Naive thymus-derived CD4-positive, alpha-beta T cell (primary cell): Measurements from ENCODE around the gene AVEN. TPM values are rescaled to one million over a fixed set of nuclear protein-coding genes. Genes with fewer than 3 reads are reported as not detected.
A peak's percentile ranks its signal among the peaks of the same experiment; 100 is the strongest.

Source experiments
- ATAC-seq: fragments of 150-1000 bp; cut with Tn5 transposase; 2 replicates; pipeline ENCODE4 v1.10.0; 2021; ENCODE audit warnings: mild to moderate bottlenecking, moderate library complexity
- CTCF ChIA-PET: fragments of 350-600 bp; sonication (Branson Sonifier 250); formaldehyde crosslinking; loops from one replicate; lab custom pipeline; 2021; ENCODE audit warnings: antibody characterized with exemption; lab: Charles Lee
- POLR2A ChIA-PET: fragments of 350-600 bp; sonication (Branson Sonifier 250); formaldehyde crosslinking; loops from one replicate; lab custom pipeline; 2021; ENCODE audit warnings: antibody characterized with exemption, inconsistent platforms; lab: Charles Lee
- DNase-seq, 9 donors: peaks; one replicate each; pipeline versions ENCODE4 v3.0.0 to v3.0.0-alpha.2; 2020 to 2022; ENCODE audit warnings: mixed read lengths in 1 of 9
- H3K27ac ChIP-seq: one replicate; pipeline ENCODE4 v1.7.0; 2013; ENCODE audit warnings: mild to moderate bottlenecking, low read depth, low read length, moderate library complexity
- H3K27me3 ChIP-seq, 2 donors: one replicate each; pipeline ENCODE4 v1.7.0; 2013; ENCODE audit warnings: low read length in 2 of 2, mild to moderate bottlenecking in 2 of 2, moderate library complexity in 2 of 2; ENCODE audit not compliant: control insufficient read depth in 2 of 2, insufficient read depth in 2 of 2
- H3K36me3 ChIP-seq, 3 experiments: 1 replicate in 2 of 3; 2 replicates in 1 of 3; pipeline ENCODE4 v1.7.0; 2013; ENCODE audit warnings: low read length in 3 of 3, mild to moderate bottlenecking in 3 of 3, moderate library complexity in 1 of 3; ENCODE audit not compliant: insufficient read depth in 3 of 3, control insufficient read depth in 2 of 3
- H3K4me1 ChIP-seq, 2 donors: one replicate each; pipeline ENCODE4 v1.7.0; 2013; ENCODE audit warnings: low read length in 2 of 2, mild to moderate bottlenecking in 2 of 2, moderate library complexity in 1 of 2; ENCODE audit not compliant: control insufficient read depth in 2 of 2, insufficient read depth in 2 of 2
- H3K4me3 ChIP-seq: 2 replicates; pipeline ENCODE4 v1.7.0; 2013; ENCODE audit warnings: mild to moderate bottlenecking, low read length
- H3K9me3 ChIP-seq, 3 experiments: 1 replicate in 2 of 3; 2 replicates in 1 of 3; pipeline ENCODE4 v1.7.0; 2013; ENCODE audit warnings: low read length in 3 of 3; ENCODE audit not compliant: control insufficient read depth in 2 of 3
- H3K27ac Mint-ChIP-seq, 9 donors: one replicate each; pipeline ENCODE4 v1.8.0; 2020 to 2022; ENCODE audit warnings: mixed read lengths in 9 of 9, mild to moderate bottlenecking in 8 of 9, moderate library complexity in 5 of 9, inconsistent platforms in 2 of 9
- H3K27me3 Mint-ChIP-seq, 5 donors: one replicate each; pipeline ENCODE4 v1.8.0; 2021 to 2022; ENCODE audit warnings: mixed read lengths in 5 of 5, mild to moderate bottlenecking in 1 of 5
- H3K36me3 Mint-ChIP-seq, 5 donors: one replicate each; pipeline ENCODE4 v1.8.0; 2020 to 2022; ENCODE audit warnings: mixed read lengths in 5 of 5, mild to moderate bottlenecking in 3 of 5, inconsistent platforms in 1 of 5
- H3K4me1 Mint-ChIP-seq, 7 donors: one replicate each; pipeline ENCODE4 v1.8.0; 2020 to 2022; ENCODE audit warnings: mixed read lengths in 7 of 7, mild to moderate bottlenecking in 3 of 7, inconsistent platforms in 1 of 7
- H3K4me3 Mint-ChIP-seq, 10 donors: one replicate each; pipeline ENCODE4 v1.8.0; 2020 to 2022; ENCODE audit warnings: mild to moderate bottlenecking in 10 of 10, mixed read lengths in 10 of 10, moderate library complexity in 6 of 10, inconsistent platforms in 2 of 10
- H3K9me3 Mint-ChIP-seq, 11 donors: one replicate each; pipeline ENCODE4 v1.8.0; 2020 to 2022; ENCODE audit warnings: mixed read lengths in 11 of 11, mild to moderate bottlenecking in 4 of 11, inconsistent platforms in 1 of 11, moderate library complexity in 1 of 11
- intact Hi-C, 2 donors: fragments of 100-400 bp; cut with micrococcal nuclease; formaldehyde crosslinking; loops; one replicate each; pipeline ENCODE4 v1.15.1; 2023
- polyA plus RNA-seq, 2 donors: library from polyadenylated mRNA; unstranded; fragments of 300-500 nt; fragmentation: Illumina TruSeq; gene quantifications; one replicate each; pipeline ENCODE4 v1.2.3, GENCODE V29; 2021
- total RNA-seq, 6 experiments: library from RNA in 5 of 6; stranded (reverse) in 5 of 6; gene quantifications; 1 replicate in 5 of 6; 2 replicates in 1 of 6; pipeline ENCODE4 v1.2.3 and lab custom pipeline; 2021 to 2026

AVEN gene
- total and polyA plus RNA-seq, 7 experiments from 2014 or later, result 6.4 to 12.8 (median 6.8) TPM

DNA sequence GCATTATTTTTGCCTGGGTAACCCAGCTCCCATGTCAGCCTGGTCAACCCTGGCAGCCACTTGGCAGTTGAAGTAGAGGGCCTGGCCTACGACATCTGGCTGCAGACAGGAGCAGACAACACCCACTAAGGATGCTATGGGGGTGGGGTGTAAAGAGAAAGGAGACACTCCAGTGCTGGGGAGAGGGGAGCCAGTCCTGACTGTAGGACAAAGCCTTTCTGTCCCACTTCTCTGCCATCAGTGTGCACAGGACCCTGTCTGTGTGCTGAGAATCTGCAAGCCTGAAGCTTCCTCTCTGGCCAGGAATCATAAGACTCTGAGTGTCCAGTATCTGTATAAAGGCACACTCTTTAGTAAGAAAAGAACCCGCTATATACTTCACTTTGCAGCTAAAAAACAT, 167.0 kb downstream of the AVEN start:
- ATAC-seq (no peak), DNase-seq (no peak)
- Histone ChIP-seq H3K27ac (no peak overlapping the region), H3K36me3 (peaks cover 0 to 1% (median 0%) of the 10 kb centered on the region in 3 experiments), H3K9me3 (no peaks in the 10 kb centered on the region), H3K27me3 (no peaks in the 10 kb centered on the region), H3K4me3 (no peak overlapping the region), H3K4me1 (no peaks in the 10 kb centered on the region)
- Mint-ChIP-seq H3K27me3 (no peaks in the 10 kb centered on the region), H3K36me3 (peaks cover 0 to 28% (median 17%) of the 10 kb centered on the region in 5 donors), H3K9me3 (no peaks in the 10 kb centered on the region), H3K27ac (no peak overlapping the region), H3K4me1 (peaks cover 0 to 5% (median 0%) of the 10 kb centered on the region in 7 donors), H3K4me3 (no peak overlapping the region)
- intact Hi-C loops, result no loop called here
- ChIA-PET CTCF (no interaction called here), POLR2A (no interaction called here)

DNA sequence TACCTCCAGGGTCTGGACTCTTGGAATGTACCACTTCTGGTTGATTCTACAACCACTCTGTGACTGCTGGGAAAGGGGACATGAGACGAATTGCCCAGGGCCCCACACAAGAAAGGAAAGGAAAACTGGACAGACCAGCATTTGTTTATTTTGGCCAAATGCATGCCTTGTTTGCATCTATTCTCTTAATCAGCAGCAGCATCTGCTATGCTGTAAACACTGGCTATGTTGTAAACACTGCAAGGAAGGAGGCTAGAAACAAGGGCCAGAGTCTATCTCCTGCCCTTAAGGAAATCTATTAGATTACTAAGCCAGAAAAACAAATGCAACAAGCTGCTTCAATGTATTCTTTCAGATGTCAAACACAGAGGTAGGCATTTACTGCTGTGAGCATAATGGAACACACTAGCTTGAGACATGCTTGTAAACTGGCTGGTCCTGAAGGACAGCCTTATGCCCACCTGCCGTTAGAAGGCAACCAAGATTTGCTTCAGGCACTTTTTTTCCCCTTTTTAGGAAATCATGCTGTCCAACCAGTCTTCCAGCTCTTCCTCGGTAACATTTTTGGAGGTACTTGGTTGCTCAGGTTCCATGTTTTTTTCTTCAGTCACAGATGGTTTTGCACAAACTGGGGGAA, 172.8 kb downstream of the AVEN start:
- CTCF ChIA-PET, result no interaction called here
- H3K4me3 Mint-ChIP-seq, result no peak overlapping the region
- intact Hi-C loops, result no loop called here

DNA sequence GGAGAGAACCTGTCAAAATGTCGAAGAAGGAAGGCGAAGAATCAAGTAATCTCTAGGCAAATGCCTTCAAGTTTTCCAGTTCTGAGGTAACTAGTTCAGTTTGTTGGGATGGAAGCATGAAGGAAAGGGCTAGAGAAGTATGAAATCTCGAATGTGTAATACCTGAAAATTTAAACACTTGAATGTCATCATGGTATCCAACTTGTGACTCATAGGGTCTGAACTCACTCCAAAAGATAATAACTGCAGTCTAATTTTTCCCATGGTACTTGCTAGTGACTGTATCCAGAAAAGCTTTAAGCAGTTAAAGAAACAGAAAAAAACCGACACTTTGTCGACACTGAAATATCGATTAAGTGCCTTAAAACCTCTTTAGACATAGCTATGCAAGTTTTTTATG, 173.6 kb downstream of the AVEN start:
- no peaks in the 10 kb centered on the region for H3K9me3 ChIP-seq
- no peak overlapping the region for H3K4me3 Mint-ChIP-seq
- ChIA-PET CTCF (no interaction called here), POLR2A (no interaction called here)
- H3K27me3 Mint-ChIP-seq, result no peaks in the 10 kb centered on the region
- peaks cover 6 to 59% (median 45%) of the 10 kb centered on the region in 5 donors for H3K36me3 Mint-ChIP-seq
- peaks cover 0 to 5% (median 0%) of the 10 kb centered on the region in 7 donors for H3K4me1 Mint-ChIP-seq
- no peaks in the 10 kb centered on the region for H3K4me1 ChIP-seq
- ATAC-seq (no peak), DNase-seq (no peak)
- H3K36me3 ChIP-seq, result peaks cover 0 to 16% (median 0%) of the 10 kb centered on the region in 3 experiments
- peaks cover 0 to 3% (median 0%) of the 10 kb centered on the region in 11 donors for H3K9me3 Mint-ChIP-seq
- H3K27ac ChIP-seq, result no peak overlapping the region
- H3K4me3 ChIP-seq, result no peak overlapping the region
- no peaks in the 10 kb centered on the region for H3K27me3 ChIP-seq
- intact Hi-C loops, result no loop called here
- H3K27ac Mint-ChIP-seq, result no peak overlapping the region

More for the DNA sequence above, 172.8 kb downstream of the AVEN start:
- no peaks in the 10 kb centered on the region for H3K27me3 ChIP-seq
- Mint-ChIP-seq H3K27me3 (no peaks in the 10 kb centered on the region), H3K4me1 (peaks cover 0 to 5% (median 0%) of the 10 kb centered on the region in 7 donors), H3K36me3 (peaks cover 6 to 51% (median 45%) of the 10 kb centered on the region in 5 donors), H3K27ac (no peak overlapping the region), H3K9me3 (peaks cover 0 to 3% (median 0%) of the 10 kb centered on the region in 11 donors)
- POLR2A ChIA-PET, result no interaction called here
- DNase-seq (no peak), ATAC-seq (no peak)
- peaks cover 0 to 16% (median 0%) of the 10 kb centered on the region in 3 experiments for H3K36me3 ChIP-seq
- no peak overlapping the region for H3K27ac ChIP-seq
- no peak overlapping the region for H3K4me3 ChIP-seq
- H3K9me3 ChIP-seq, result no peaks in the 10 kb centered on the region
- H3K4me1 ChIP-seq, result no peaks in the 10 kb centered on the region

DNA sequence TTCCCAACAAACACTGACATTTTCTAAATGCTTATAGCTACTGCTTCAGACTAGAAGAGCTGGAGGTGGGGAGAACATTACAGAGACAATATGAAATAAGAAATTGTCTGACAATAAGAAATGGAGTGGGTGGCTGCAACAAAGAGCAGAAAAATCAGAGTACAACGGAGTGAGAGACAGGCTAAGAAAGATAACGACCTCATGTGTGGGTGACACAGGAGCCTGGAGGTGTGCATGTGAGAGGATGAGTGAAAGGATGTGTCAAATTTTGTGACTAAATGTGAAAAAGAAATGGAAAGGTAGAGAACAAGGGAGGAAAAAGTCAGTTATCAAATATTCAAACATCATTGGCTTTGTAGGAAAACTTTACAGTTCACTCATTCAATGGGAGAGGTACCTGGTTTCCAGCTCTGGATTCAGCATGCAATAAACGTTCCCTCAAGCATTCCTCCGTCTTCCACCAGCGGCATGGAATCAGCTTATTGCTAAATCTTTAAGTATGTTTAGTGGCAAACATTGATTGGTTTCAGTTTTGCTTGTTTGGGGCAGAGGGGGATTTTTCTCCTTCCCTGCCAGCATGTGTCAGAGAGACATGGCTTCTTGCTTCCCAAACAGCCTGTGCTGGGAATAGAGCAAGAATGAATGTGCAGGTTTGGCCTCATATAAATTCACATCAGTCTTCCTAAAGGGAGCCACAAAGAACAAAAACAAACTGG, 174.5 kb downstream of the AVEN start:
- peaks cover 0 to 3% (median 0%) of the 10 kb centered on the region in 11 donors for H3K9me3 Mint-ChIP-seq
- ATAC-seq, result no peak
- CTCF ChIA-PET, result no interaction called here

DNA sequence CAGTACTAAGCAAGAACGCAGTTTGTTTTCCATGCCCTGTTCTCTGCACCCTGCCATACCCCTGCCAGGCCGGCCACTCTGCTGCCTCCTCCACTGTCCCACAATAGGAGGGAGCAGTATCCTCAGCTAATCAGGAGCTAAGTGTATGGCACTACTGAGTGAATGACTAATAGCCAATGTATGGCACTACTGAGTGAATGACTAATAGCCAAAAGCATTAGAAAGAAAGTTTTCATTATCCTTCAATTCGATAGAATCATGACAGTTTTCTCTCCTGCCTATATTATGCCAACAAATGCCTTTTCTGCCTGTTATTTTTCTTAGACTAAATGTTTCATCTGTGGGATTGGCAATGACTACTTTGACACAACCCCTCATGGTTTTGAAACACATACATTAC, 178.2 kb downstream of the AVEN start:
- no peak overlapping the region for H3K4me3 Mint-ChIP-seq
- Histone ChIP-seq H3K27ac (no peak overlapping the region), H3K4me3 (no peak overlapping the region), H3K27me3 (no peaks in the 10 kb centered on the region), H3K4me1 (no peaks in the 10 kb centered on the region), H3K9me3 (no peaks in the 10 kb centered on the region), H3K36me3 (peaks cover 0 to 3% (median 0%) of the 10 kb centered on the region in 3 experiments)
- H3K27ac Mint-ChIP-seq, result no peak overlapping the region
- DNase-seq (no peak), ATAC-seq (no peak)
- H3K36me3 Mint-ChIP-seq, result peaks cover 3 to 54% (median 37%) of the 10 kb centered on the region in 5 donors
- H3K4me1 Mint-ChIP-seq, result peaks cover 0 to 3% (median 0%) of the 10 kb centered on the region in 7 donors
- intact Hi-C loops, result no loop called here
- ChIA-PET POLR2A (interaction anchor here (0.6 kb wide), 1 partner anchor 104 kb away, joined by 3 read pairs; no protein-coding TSS in a partner anchor), CTCF (no interaction called here)
- no peaks in the 10 kb centered on the region for H3K27me3 Mint-ChIP-seq
- H3K9me3 Mint-ChIP-seq, result peaks cover 0 to 3% (median 0%) of the 10 kb centered on the region in 11 donors

More for the DNA sequence above, 174.5 kb downstream of the AVEN start:
- Histone ChIP-seq H3K9me3 (no peaks in the 10 kb centered on the region), H3K36me3 (peaks cover 0 to 16% (median 0%) of the 10 kb centered on the region in 3 experiments), H3K4me3 (no peak overlapping the region), H3K27ac (no peak overlapping the region), H3K27me3 (no peaks in the 10 kb centered on the region), H3K4me1 (no peaks in the 10 kb centered on the region)
- no peaks in the 10 kb centered on the region for H3K27me3 Mint-ChIP-seq
- POLR2A ChIA-PET, result no interaction called here
- intact Hi-C loops, result no loop called here
- peaks cover 0 to 3% (median 0%) of the 10 kb centered on the region in 7 donors for H3K4me1 Mint-ChIP-seq
- H3K4me3 Mint-ChIP-seq, result no peak overlapping the region
- no peak for DNase-seq
- H3K27ac Mint-ChIP-seq, result no peak overlapping the region
- H3K36me3 Mint-ChIP-seq, result peaks cover 6 to 62% (median 49%) of the 10 kb centered on the region in 5 donors

DNA sequence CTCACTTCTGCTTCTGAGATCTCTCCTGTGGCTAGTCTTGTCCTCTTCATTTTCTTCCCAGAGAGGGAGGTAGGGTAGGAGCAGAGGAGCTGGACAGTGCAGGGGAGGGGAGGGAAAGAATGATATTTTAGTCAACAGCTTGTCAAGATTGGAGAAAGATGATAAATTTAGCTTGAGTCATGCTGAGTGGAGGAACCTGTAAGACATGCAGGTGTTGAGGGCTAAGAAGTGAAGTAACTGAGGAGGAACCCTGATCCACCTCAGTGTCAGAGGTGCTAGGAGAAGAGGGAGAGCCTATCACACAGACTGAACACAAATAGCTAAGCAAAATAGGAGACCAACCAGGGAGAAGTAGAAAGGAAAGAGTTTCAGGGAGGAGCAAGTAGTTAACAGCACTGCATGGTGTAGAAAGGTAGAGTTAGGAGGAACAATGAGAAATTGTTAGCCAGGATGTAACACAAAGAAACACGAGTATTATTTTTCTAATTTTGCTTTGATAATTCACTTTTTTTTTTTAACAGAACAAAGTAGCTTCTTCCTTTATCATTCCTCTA, 178.9 kb downstream of the AVEN start:
- intact Hi-C loops, result no loop called here
- Histone ChIP-seq H3K36me3 (no peaks in the 10 kb centered on the region), H3K27me3 (no peaks in the 10 kb centered on the region), H3K27ac (no peak overlapping the region), H3K4me1 (no peaks in the 10 kb centered on the region), H3K4me3 (no peak overlapping the region), H3K9me3 (no peaks in the 10 kb centered on the region)
- CTCF ChIA-PET, result no interaction called here
- ATAC-seq (no peak), DNase-seq (no peak)
- H3K27me3 Mint-ChIP-seq, result no peaks in the 10 kb centered on the region
- H3K27ac Mint-ChIP-seq, result peak overlapping the region in 1 of 9 donors; percentile 12
- no peak overlapping the region for H3K4me3 Mint-ChIP-seq
- peaks cover 0 to 3% (median 0%) of the 10 kb centered on the region in 11 donors for H3K9me3 Mint-ChIP-seq
- H3K4me1 Mint-ChIP-seq, result peaks cover 0 to 3% (median 0%) of the 10 kb centered on the region in 7 donors
- H3K36me3 Mint-ChIP-seq, result peaks cover 3 to 49% (median 34%) of the 10 kb centered on the region in 5 donors
- POLR2A ChIA-PET, result interaction anchor here (0.6 kb wide), 1 partner anchor 104 kb away, joined by 3 read pairs; no protein-coding TSS in a partner anchor
